Liver (tissue), 9 donors: Measurements from ENCODE around the gene PITX2. TPM values are rescaled to one million over a fixed set of nuclear protein-coding genes. Genes with fewer than 3 reads are reported as not detected.

ENCODE experiments used
- DNase-seq: peaks from one replicate; pipeline ENCODE4 v3.0.0-alpha.2; 2017; ENCODE audit warnings: low spot score
- H3K27ac ChIP-seq, 2 donors: one replicate each; pipeline ENCODE4 v1.7.0; 2013; ENCODE audit warnings: inconsistent platforms in 2 of 2, low read length in 2 of 2, control low read depth in 1 of 2, low read depth in 1 of 2, mild to moderate bottlenecking in 1 of 2
- H3K27me3 ChIP-seq, 4 donors: one replicate each; pipeline versions ENCODE4 v1.6.1 to v1.7.0; 2013; ENCODE audit warnings: low read length in 3 of 4, inconsistent platforms in 1 of 4, mild to moderate bottlenecking in 1 of 4, moderate library complexity in 1 of 4; ENCODE audit not compliant: control insufficient read depth in 4 of 4, insufficient read depth in 4 of 4
- H3K36me3 ChIP-seq, 4 donors: one replicate each; pipeline versions ENCODE4 v1.6.1 to v1.7.0; 2013; ENCODE audit warnings: low read length in 3 of 4, mild to moderate bottlenecking in 3 of 4, low read depth in 1 of 4, moderate library complexity in 1 of 4; ENCODE audit not compliant: control insufficient read depth in 4 of 4, insufficient read depth in 3 of 4
- H3K4me1 ChIP-seq, 4 donors: one replicate each; pipeline versions ENCODE4 v1.6.1 to v1.7.0; 2013; ENCODE audit warnings: low read length in 3 of 4, mild to moderate bottlenecking in 3 of 4, moderate library complexity in 1 of 4; ENCODE audit not compliant: control insufficient read depth in 4 of 4, insufficient read depth in 4 of 4
- H3K4me3 ChIP-seq, 3 donors: one replicate each; pipeline versions ENCODE4 v1.6.1 to v1.7.0; 2013; ENCODE audit warnings: low read length in 3 of 3, control low read depth in 1 of 3, low read depth in 1 of 3, mild to moderate bottlenecking in 1 of 3
- H3K9ac ChIP-seq, 2 donors: one replicate each; pipeline ENCODE4 v1.7.0; 2013; ENCODE audit warnings: low read length in 2 of 2, mild to moderate bottlenecking in 2 of 2, moderate library complexity in 2 of 2, control low read depth in 1 of 2, low read depth in 1 of 2
- H3K9me3 ChIP-seq, 4 donors: one replicate each; pipeline versions ENCODE4 v1.6.1 to v1.7.0; 2013; ENCODE audit warnings: low read length in 3 of 4; ENCODE audit not compliant: control insufficient read depth in 4 of 4
- EGR1 ChIP-seq, 2 donors: IDR thresholded peaks; 2 replicates each; pipeline ENCODE4 v1.6.1; 2016 to 2018; ENCODE audit warnings: antibody characterized with exemption in 2 of 2, low read depth in 2 of 2
- FOXA1 ChIP-seq: IDR thresholded peaks from 2 replicates; pipeline ENCODE4 v1.6.1; 2016; ENCODE audit warnings: antibody characterized with exemption
- FOXA2 ChIP-seq: IDR thresholded peaks from 2 replicates; pipeline ENCODE4 v1.6.1; 2016; ENCODE audit warnings: antibody characterized with exemption
- GABPA ChIP-seq, 2 donors: IDR thresholded peaks in 1 of 2; conservative IDR thresholded peaks in 1 of 2; 2 replicates each; pipeline ENCODE4 v1.6.1; 2016; ENCODE audit warnings: antibody characterized with exemption in 2 of 2, mild to moderate bottlenecking in 1 of 2, moderate library complexity in 1 of 2
- HNF4A ChIP-seq, 2 donors: conservative IDR thresholded peaks; 2 replicates each; pipeline ENCODE4 v1.6.1; 2016; ENCODE audit warnings: antibody characterized with exemption in 2 of 2, mild to moderate bottlenecking in 2 of 2
- HNF4G ChIP-seq: IDR thresholded peaks from 2 replicates; pipeline ENCODE4 v1.6.1; 2016; ENCODE audit warnings: antibody characterized with exemption
- JUND ChIP-seq, 2 donors: IDR thresholded peaks; 2 replicates each; pipeline ENCODE4 v1.6.1; 2016; ENCODE audit warnings: antibody characterized with exemption in 2 of 2
- NR2F2 ChIP-seq: IDR thresholded peaks from 2 replicates; pipeline ENCODE4 v1.6.1; 2016; ENCODE audit warnings: antibody characterized with exemption
- RAD21 ChIP-seq, 2 donors: IDR thresholded peaks; 2 replicates each; pipeline ENCODE4 v1.6.1; 2016; ENCODE audit warnings: antibody characterized with exemption in 2 of 2, mild to moderate bottlenecking in 2 of 2
- RXRA ChIP-seq, 2 donors: IDR thresholded peaks; 2 replicates each; pipeline ENCODE4 v1.6.1; 2017 to 2018; ENCODE audit warnings: antibody characterized with exemption in 2 of 2, mild to moderate bottlenecking in 1 of 2
- SP1 ChIP-seq: IDR thresholded peaks from 2 replicates; pipeline ENCODE4 v1.6.1; 2018; ENCODE audit warnings: antibody characterized with exemption, mild to moderate bottlenecking
- TAF1 ChIP-seq: conservative IDR thresholded peaks from 2 replicates; pipeline ENCODE4 v1.6.1; 2016; ENCODE audit warnings: antibody characterized with exemption, mild to moderate bottlenecking
- YY1 ChIP-seq: IDR thresholded peaks from 2 replicates; pipeline ENCODE4 v1.6.1; 2016; ENCODE audit warnings: antibody characterized with exemption, mild to moderate bottlenecking
- WGBS: extraction: QIAGEN DNeasy Blood & Tissue Kit; methylation state at CpG from one replicate; pipeline ENCODE4 v1.1.7; 2013; 5-methylcytosine and 5-hydroxymethylcytosine counted together
- polyA plus RNA-seq, 2 donors: library from polyadenylated mRNA; stranded (reverse) in 1 of 2; unstranded in 1 of 2; fragments of 200-250 nt in 1 of 2; fragments of >200 nt in 1 of 2; fragmentation: Nextera tagmentation in 1 of 2; extraction: Ambion mirVana in 1 of 2; gene quantifications; one replicate each; pipeline versions ENCODE4 v1.2.1 to v1.2.3, GENCODE V29; 2013 to 2015
- total RNA-seq, 2 donors: library from RNA; depleted of rRNA; stranded (reverse); fragments of >200 nt; gene quantifications; one replicate each; pipeline ENCODE4 v1.2.3, GENCODE V29; 2014
- TF ChIP-seq, protein P1 (sequence below): IDR thresholded peaks from 2 replicates; pipeline ENCODE4 v1.6.1; 2016; ENCODE audit warnings: antibody characterized with exemption
- TF ChIP-seq, protein P2 (sequence below): fragments of 150-350 bp; IDR thresholded peaks from 2 replicates; pipeline ENCODE4 v1.5.1; 2017; ENCODE audit warnings: improper control_type of control experiment, low read depth, low read length; ENCODE audit not compliant: missing input control
- TF ChIP-seq, protein P3 (sequence below): IDR thresholded peaks from 2 replicates; pipeline ENCODE4 v1.6.1; 2016; ENCODE audit warnings: antibody characterized with exemption, mild to moderate bottlenecking
- TF ChIP-seq, protein P4 (sequence below): IDR thresholded peaks from 2 replicates; pipeline ENCODE4 v1.6.1; 2016; ENCODE audit warnings: antibody characterized with exemption
- TF ChIP-seq, protein P5 (sequence below): IDR thresholded peaks from 2 replicates; pipeline ENCODE4 v1.6.1; 2016; ENCODE audit warnings: antibody characterized with exemption
- donor health status: healthy.
- donor health status: healthy.
- donor health status: healthy.
- donor health status: healthy.
- donor health status: healthy.

The PITX2 gene
- total and polyA plus RNA-seq, 4 donors: 0.06 TPM; not detected in 3

DNA sequence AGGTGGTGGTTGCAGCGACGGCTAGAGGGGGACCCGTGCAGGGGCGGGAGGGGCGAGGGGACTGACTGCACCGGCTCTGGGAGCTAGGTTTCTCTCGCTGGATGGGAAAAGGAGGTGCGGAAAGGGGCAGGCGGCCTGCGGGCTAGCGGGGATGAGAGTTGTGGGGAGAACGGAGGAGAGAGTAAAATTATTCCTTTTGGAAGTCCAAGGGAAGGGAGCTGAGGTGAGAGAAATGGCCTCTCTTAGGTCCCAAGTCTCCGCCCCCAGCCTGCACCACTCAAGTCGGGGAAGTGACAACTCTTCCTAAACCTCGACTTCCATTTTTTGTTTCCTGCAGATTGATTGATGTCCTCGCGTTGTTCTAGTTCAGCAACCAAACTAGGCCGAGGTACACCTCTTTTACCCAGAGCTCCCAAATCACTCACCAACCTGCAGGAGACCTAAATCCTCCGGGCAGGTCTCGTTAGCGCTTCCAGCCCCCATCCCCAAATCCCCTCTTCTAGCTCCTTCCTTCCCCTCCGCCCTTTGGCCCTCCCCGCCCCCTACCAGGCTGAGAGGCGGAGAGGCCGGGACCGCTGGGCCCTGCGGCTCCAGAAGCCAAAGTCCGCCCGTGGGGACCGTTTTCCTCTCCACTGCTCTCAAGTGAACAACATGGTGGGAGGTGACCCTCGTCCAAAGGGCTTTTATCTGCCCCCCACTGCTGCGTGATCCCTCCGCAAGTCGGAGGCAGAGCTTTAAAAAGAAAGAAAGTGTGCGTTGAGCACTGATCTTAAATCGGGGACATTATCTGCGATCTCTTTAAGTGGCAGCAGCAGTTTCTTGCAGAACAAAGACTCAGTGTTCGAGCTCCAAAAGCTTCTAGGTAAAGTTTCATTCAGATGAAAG lies 7.3 kb downstream of the PITX2 start:
- no peak overlapping the region for H3K9ac ChIP-seq
- peaks cover 2 to 31% (median 15%) of the 10 kb centered on the region in 4 donors for H3K4me1 ChIP-seq
- 10% methylated on average over 38 of the region's 38 CpGs for WGBS
- TF ChIP-seq, protein P1, sequence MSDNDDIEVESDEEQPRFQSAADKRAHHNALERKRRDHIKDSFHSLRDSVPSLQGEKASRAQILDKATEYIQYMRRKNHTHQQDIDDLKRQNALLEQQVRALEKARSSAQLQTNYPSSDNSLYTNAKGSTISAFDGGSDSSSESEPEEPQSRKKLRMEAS: no peak
- TF ChIP-seq, protein P2, sequence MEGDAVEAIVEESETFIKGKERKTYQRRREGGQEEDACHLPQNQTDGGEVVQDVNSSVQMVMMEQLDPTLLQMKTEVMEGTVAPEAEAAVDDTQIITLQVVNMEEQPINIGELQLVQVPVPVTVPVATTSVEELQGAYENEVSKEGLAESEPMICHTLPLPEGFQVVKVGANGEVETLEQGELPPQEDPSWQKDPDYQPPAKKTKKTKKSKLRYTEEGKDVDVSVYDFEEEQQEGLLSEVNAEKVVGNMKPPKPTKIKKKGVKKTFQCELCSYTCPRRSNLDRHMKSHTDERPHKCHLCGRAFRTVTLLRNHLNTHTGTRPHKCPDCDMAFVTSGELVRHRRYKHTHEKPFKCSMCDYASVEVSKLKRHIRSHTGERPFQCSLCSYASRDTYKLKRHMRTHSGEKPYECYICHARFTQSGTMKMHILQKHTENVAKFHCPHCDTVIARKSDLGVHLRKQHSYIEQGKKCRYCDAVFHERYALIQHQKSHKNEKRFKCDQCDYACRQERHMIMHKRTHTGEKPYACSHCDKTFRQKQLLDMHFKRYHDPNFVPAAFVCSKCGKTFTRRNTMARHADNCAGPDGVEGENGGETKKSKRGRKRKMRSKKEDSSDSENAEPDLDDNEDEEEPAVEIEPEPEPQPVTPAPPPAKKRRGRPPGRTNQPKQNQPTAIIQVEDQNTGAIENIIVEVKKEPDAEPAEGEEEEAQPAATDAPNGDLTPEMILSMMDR: no peak
- TF ChIP-seq NR2F2 (no peak), HNF4A (conservative IDR thresholded peaks at IDR 0.05) (no peak), JUND (IDR thresholded peaks at IDR 0.05) (no peak), FOXA2 (no peak), RAD21 (IDR thresholded peaks at IDR 0.05) (no peak), FOXA1 (no peak)
- TF ChIP-seq, protein P3, sequence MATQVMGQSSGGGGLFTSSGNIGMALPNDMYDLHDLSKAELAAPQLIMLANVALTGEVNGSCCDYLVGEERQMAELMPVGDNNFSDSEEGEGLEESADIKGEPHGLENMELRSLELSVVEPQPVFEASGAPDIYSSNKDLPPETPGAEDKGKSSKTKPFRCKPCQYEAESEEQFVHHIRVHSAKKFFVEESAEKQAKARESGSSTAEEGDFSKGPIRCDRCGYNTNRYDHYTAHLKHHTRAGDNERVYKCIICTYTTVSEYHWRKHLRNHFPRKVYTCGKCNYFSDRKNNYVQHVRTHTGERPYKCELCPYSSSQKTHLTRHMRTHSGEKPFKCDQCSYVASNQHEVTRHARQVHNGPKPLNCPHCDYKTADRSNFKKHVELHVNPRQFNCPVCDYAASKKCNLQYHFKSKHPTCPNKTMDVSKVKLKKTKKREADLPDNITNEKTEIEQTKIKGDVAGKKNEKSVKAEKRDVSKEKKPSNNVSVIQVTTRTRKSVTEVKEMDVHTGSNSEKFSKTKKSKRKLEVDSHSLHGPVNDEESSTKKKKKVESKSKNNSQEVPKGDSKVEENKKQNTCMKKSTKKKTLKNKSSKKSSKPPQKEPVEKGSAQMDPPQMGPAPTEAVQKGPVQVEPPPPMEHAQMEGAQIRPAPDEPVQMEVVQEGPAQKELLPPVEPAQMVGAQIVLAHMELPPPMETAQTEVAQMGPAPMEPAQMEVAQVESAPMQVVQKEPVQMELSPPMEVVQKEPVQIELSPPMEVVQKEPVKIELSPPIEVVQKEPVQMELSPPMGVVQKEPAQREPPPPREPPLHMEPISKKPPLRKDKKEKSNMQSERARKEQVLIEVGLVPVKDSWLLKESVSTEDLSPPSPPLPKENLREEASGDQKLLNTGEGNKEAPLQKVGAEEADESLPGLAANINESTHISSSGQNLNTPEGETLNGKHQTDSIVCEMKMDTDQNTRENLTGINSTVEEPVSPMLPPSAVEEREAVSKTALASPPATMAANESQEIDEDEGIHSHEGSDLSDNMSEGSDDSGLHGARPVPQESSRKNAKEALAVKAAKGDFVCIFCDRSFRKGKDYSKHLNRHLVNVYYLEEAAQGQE: no peak
- TF ChIP-seq, protein P4, sequence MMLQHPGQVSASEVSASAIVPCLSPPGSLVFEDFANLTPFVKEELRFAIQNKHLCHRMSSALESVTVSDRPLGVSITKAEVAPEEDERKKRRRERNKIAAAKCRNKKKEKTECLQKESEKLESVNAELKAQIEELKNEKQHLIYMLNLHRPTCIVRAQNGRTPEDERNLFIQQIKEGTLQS: no peak
- H3K4me3 ChIP-seq: no peak overlapping the region
- H3K27ac ChIP-seq: no peak overlapping the region
- peaks cover 0 to 61% (median 22%) of the 10 kb centered on the region in 4 donors for H3K27me3 ChIP-seq
- peaks cover 0 to 5% (median 0%) of the 10 kb centered on the region in 4 donors for H3K9me3 ChIP-seq
- no peak for DNase-seq
- H3K36me3 ChIP-seq: no peaks in the 10 kb centered on the region

DNA sequence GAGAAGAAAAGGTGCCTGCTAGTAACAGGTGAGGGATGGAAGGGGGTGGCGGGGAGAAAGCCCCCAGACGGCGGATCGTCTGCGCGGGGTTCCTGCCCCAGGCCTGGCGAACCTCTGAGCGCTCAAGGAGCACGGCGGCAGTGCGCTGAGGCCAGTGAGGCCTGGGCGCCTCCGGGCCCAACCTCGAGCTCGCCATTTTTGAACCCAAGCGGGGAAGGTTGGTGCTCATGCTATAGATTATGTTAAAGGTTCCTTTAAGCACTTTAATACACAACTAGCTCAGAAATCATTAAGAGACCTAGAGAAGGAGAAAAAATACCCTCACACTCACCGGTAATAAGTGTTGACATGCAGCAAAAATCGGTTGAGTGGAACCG lies 7.9 kb downstream of the PITX2 start:
- WGBS: 20% methylated on average over 19 of the region's 19 CpGs
- Histone ChIP-seq H3K27me3 (peaks cover 0 to 57% (median 22%) of the 10 kb centered on the region in 4 donors), H3K27ac (no peak overlapping the region), H3K36me3 (no peaks in the 10 kb centered on the region), H3K4me1 (peaks cover 2 to 31% (median 14%) of the 10 kb centered on the region in 4 donors), H3K4me3 (no peak overlapping the region), H3K9me3 (peaks cover 0 to 5% (median 0%) of the 10 kb centered on the region in 4 donors), H3K9ac (no peak overlapping the region)
- TF ChIP-seq RXRA (IDR thresholded peaks at IDR 0.05) (no peak), YY1 (no peak), TAF1 (no peak), HNF4A (conservative IDR thresholded peaks at IDR 0.05) (no peak), RAD21 (IDR thresholded peaks at IDR 0.05) (no peak), NR2F2 (no peak), FOXA2 (no peak), FOXA1 (no peak), SP1 (no peak), GABPA (IDR thresholded peaks at IDR 0.05 in 1 of 2, conservative IDR thresholded peaks at IDR 0.05 in 1 of 2) (no peak), EGR1 (IDR thresholded peaks at IDR 0.05; ENCODE audit: low read depth in 2 of 2) (no peak), HNF4G (no peak)
- TF ChIP-seq, protein P1: no peak
- TF ChIP-seq, protein P4: no peak
- TF ChIP-seq, protein P5, sequence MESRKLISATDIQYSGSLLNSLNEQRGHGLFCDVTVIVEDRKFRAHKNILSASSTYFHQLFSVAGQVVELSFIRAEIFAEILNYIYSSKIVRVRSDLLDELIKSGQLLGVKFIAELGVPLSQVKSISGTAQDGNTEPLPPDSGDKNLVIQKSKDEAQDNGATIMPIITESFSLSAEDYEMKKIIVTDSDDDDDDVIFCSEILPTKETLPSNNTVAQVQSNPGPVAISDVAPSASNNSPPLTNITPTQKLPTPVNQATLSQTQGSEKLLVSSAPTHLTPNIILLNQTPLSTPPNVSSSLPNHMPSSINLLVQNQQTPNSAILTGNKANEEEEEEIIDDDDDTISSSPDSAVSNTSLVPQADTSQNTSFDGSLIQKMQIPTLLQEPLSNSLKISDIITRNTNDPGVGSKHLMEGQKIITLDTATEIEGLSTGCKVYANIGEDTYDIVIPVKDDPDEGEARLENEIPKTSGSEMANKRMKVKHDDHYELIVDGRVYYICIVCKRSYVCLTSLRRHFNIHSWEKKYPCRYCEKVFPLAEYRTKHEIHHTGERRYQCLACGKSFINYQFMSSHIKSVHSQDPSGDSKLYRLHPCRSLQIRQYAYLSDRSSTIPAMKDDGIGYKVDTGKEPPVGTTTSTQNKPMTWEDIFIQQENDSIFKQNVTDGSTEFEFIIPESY: no peak
- TF ChIP-seq, protein P2: no peak
- DNase-seq: no peak
